ENCODE data around the gene RIN1. TPM values are rescaled to one million over a fixed set of nuclear protein-coding genes. Genes with fewer than 3 reads are reported as not detected.

Gene RIN1
- total and polyA plus RNA-seq, 2 of the 13 experiments (the other 11 are each of a cell fraction or from before 2014, with no cell fraction given): 2.4 to 4.1 TPM

- TF ChIP-seq ZXDC (CRISPR knock-in tag; IDR thresholded peaks at IDR 0.05) (0 out of 2 replicates have a peak, but pooled peaks have one; percentile 18), HDAC2 (CRISPR knock-in tag; IDR thresholded peaks at IDR 0.05) (peak; percentile 93), GZF1 (CRISPR knock-in tag; IDR thresholded peaks at IDR 0.05) (peak; percentile 68; the same call in 1 of the 2 replicates), KLF12 (CRISPR knock-in tag; IDR thresholded peaks at IDR 0.05; ENCODE audit: borderline replicate concordance) (0 out of 2 replicates have a peak, but pooled peaks have one; percentile 46), ZNF317 (CRISPR knock-in tag; IDR thresholded peaks at IDR 0.05) (peak; percentile 45; the same call in 1 of the 2 replicates), SRY (CRISPR knock-in tag; IDR thresholded peaks at IDR 0.05) (peak; percentile 89), MLX (CRISPR knock-in tag; IDR thresholded peaks at IDR 0.05) (peak; percentile 57; the same call in 1 of the 2 replicates), HCFC1 (IDR thresholded peaks at IDR 0.05; ENCODE audit: low read depth, low read length) (peak; percentile 80), ELF3 (CRISPR knock-in tag; IDR thresholded peaks at IDR 0.05) (peak; percentile 78; the same call in 1 of the 2 replicates), ZSCAN9 (CRISPR knock-in tag; IDR thresholded peaks at IDR 0.05; ENCODE audit: borderline replicate concordance) (peak; percentile 84; the same call in 1 of the 2 replicates), ZBTB34 (CRISPR knock-in tag; IDR thresholded peaks at IDR 0.05) (0 out of 2 replicates have a peak, but pooled peaks have one; percentile 48), SKI (IDR thresholded peaks at IDR 0.05; ENCODE audit: partially characterized antibody) (no peak), TFDP2 (CRISPR knock-in tag; IDR thresholded peaks at IDR 0.05) (peak; percentile 52), ZNF839 (CRISPR knock-in tag; IDR thresholded peaks at IDR 0.05; ENCODE audit: borderline replicate concordance) (peak; percentile 72; the same call in 1 of the 2 replicates), ZNF639 (CRISPR knock-in tag; conservative IDR thresholded peaks at IDR 0.05) (peak; percentile 97), BHLHE40 (IDR thresholded peaks at IDR 0.05; ENCODE audit: low read length) (no peak), GMEB1 (CRISPR knock-in tag; IDR thresholded peaks at IDR 0.05; ENCODE audit: borderline replicate concordance) (peak; percentile 71; the same call in 1 of the 2 replicates)
These were observed 8.5 kb upstream of the RIN1 start, which contains the start of gene BRMS1 (continued) for GRCh38 chr11:66344550-66345315.

Measured in HepG2 (cell line).